B cell (primary cell): ENCODE measurements around the gene IFT122.
"Not testable (repeated sequence)": the region's sequence is repeated elsewhere in the genome, so short reads cannot be mapped to it uniquely, and the experiment has no call there.

Source experiments
- CTCF ChIP-seq: fragments of 200-600 bp; IDR thresholded peaks from one replicate; pipeline ENCODE4 v1.8.0; 2022; ENCODE audit warnings: antibody characterized with exemption, mild to moderate bottlenecking
- EZH2 ChIP-seq: IDR thresholded peaks from 2 replicates; pipeline ENCODE4 v1.6.1; 2012; ENCODE audit warnings: borderline replicate concordance, low read depth, mild to moderate bottlenecking, moderate library complexity, low read length; ENCODE audit not compliant: insufficient read depth, poor library complexity, severe bottlenecking

- not testable (repeated sequence) for TF ChIP-seq CTCF, EZH2
Observed at GRCh38 chr3:129487868-129488335, 47.9 kb downstream of the IFT122 start.
